SK-N-MC (cell line): ENCODE results near the gene SPAG4.

Source experiments
- EZH2 ChIP-seq: fragments of 200-600 bp; sonication (generic); IDR thresholded peaks from one replicate; pipeline ENCODE4 v1.6.1; 2017; ENCODE audit warnings: antibody characterized with exemption
- FOXP2 ChIP-seq: optimal IDR thresholded peaks from 2 replicates; pipeline ENCODE3; 2011; ENCODE audit warnings: mild to moderate bottlenecking, moderate library complexity; ENCODE audit not compliant: insufficient read depth; ENCODE audit errors: extremely low read length, control extremely low read depth
- POLR2AphosphoS5 ChIP-seq: IDR thresholded peaks from 2 replicates; pipeline ENCODE4 v1.6.1; 2012; ENCODE audit warnings: mild to moderate bottlenecking, low read depth, low read length, borderline replicate concordance

GRCh38 chr20:35592339-35592974, 23.2 kb upstream of the SPAG4 start:
- TF ChIP-seq EZH2 (no peak), POLR2AphosphoS5 (no peak), FOXP2 (no peak)
